HG02763 (cell line): ENCODE measurements around the gene HTATSF1.

ENCODE experiments used
- ATAC-seq: cut with Tn5 transposase; IDR thresholded peaks from one replicate; pipeline ENCODE4 v1.9.1; 2021; ENCODE audit warnings: mild to moderate bottlenecking, moderate library complexity; ENCODE audit not compliant: unreplicated experiment

Gene HTATSF1

DNA sequence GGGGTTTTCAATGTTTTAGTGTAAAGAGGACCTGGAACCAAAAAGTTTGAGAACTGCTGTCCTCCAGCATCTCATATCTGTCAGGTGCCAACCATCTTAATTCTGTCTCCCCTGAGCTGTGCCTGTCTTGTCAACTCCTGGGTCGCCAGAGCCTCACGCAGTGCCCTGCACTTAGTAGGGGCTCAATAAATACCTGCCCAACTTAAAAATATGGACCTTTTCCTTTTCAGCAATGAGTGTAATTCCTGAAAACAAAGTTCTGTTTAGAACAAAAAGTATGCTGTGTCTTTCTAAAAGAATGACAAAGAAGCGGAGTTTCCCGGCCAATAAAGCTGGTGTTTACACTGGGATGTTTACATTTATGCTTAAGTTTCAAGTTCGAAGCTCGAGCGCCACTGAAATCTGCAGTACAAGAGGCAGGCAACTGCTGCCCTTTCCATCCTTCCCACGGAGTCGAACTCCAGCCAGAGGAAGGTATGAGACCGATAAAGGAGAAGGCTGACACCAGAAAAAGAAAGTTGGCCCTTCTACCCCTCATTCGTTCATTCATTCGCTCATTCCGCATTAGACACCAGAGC is 1.1 kb upstream of the HTATSF1 start:
- ATAC-seq = no peak

DNA sequence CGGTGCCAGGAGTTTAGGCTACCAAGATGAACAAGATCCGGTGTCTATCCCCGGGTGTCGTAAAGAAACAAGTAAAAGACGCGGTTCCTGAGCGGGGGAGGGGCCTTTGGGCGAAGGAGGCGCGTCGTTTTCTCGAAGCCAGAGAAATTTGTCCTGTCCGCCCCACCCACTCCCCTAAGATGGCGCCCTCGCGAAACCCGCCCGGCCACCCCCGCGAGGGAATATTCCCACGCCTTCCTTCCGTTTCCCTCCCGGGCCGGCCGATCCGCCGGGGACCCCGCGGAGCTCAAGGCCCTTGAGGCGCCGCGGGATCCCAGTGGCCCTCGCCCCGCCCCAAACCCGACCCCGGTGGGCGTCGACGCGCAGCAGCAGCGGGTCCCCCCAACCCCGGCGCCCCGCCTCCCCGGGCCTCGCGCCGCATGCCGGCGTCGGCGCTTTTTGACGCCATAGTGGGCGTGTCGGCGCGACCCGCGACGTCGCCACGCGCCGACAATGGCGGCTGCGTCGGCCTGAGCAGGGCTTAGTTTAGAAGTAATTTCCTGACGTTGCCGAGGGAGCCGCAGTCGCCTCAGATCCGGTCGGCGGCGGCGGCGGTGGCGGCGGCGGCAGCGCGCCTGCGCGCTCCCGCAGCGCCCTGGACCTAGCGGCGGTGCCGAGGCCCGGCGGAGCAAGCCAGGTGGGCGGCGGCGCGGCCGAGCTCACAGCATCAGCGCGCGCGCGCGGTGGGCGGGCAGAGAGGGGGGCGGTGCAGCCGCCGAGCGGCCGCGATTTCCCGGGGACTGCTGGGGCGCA is 432 bp upstream of the HTATSF1 start:
- peak; percentile 74 for ATAC-seq

DNA sequence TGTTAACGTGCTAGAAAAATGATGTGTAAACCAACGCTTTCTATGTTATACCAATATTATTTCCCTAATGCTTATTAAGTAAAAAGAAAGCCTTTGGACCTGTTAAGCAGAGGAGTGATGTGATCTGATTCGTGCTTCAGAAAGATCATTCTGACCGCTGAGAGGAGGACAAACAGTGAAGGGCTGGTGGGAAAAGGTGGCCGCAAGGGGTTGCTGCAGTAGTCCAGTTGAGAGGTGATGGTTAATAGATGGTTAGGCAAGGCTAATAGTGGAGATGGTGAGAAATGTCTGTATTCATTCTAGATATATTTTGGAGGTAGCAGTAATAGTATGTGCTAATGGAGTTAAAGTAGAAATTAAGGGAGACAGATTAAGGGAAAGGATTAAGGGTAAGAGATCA is 21.7 kb downstream of the HTATSF1 start:
- no peak for ATAC-seq

DNA sequence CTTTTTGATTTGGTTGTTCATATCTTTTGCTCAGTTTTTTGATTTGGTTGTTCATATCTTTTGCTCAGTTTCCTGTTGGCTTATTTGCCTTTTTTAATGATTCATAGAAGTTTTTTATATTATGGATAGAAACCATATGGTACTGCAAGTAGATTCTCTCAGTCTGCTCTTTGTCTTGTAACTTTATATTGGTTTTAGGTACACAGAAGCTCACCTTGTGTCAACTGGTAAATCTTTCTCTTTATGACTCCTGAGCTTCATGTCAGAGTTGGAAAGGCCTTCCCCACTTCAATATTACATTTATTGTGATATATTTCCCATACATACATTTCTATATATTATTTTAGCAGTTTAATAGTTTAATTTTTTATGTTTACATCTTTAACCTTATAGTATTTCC is 26.4 kb downstream of the HTATSF1 start:
- no peak for ATAC-seq

DNA sequence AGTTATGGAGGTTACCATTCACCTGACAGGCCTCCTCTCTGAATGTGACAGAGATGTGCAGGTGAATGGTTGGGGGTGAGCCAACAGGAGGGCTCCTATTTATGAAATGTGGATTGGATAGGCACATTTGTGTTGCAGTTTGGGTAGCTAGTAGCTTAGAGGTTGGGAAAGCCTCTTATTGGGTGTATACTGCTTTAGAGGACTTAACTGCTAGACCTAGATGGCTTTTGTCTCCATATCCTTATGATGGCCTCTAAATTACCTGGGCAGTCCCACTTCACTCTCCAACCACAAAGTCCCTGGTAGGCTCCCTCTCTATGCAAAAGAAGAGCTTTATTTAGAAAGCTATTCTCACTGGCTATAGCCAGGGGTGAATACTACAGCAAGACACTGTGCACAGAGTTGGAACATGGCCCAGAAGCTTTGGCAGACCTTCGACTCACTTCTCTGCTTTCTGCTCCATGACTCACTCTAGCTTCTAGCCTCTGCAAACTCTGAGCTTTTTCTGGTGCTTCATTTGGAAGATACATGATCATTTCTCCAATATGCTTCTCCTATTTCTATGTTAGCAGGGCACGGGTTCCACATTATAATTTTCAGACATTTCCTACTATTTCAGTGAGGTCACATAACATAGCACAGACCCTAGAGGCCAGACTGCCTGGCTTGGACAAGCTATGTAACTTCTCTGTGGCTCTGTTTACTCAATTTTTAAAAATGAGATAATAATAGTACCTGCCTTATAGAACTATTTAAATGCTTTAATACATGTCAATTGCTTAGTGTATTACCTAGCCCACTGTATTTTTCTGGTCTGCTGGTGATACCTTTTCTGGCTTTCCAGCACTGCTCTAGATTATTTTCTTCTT is 28.6 kb downstream of the HTATSF1 start:
- ATAC-seq = no peak

DNA sequence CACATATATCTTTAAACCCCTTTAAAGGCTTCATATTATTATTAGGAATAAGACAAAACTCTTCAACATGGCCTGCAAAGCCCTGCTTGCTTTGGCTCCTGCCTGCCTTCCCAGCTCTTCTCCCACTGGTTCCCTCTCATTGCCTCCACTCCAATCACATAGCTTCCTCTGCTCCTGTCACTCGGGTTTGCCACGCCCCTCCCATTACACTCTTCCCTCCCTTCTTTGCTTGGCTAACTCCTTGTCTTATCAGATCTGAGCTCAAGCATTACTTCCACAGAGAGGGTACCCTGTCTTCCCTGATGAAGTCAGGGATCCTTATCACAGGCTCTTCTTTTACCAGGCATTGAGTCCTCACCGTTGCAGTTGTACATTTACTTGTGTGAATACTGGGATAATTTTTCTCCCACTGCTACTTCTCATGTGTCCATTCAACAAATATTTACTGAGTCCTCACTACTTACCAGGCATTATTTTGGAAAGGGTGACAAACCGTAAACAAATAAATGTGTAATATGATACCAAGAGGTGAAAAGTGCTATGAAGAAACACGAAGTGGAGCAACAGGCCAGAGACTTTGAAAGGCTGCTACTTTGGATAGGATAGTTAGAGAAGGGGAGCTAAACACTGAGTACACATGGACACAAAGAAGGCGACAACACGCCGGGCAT is 31.4 kb downstream of the HTATSF1 start:
- no peak for ATAC-seq

DNA sequence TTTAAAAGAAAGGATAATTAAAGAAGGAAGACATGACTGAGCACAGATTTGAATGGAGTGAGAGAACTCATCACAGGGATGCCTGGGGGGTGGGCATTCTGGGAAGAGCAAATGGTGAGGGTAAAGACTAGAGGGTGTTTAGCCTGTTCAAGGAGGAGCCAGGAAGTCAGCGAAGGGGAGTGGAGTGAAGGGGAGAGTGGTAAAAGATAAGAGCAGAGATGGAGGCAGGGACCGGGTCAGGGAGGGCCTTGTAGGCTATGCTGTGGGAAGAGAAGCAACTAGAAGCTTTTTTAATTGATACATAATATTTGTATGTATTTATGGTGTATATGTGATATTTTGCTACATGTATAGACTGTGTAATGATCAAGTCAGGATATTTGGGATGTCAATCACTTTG is 32.4 kb downstream of the HTATSF1 start:
- ATAC-seq = no peak

DNA sequence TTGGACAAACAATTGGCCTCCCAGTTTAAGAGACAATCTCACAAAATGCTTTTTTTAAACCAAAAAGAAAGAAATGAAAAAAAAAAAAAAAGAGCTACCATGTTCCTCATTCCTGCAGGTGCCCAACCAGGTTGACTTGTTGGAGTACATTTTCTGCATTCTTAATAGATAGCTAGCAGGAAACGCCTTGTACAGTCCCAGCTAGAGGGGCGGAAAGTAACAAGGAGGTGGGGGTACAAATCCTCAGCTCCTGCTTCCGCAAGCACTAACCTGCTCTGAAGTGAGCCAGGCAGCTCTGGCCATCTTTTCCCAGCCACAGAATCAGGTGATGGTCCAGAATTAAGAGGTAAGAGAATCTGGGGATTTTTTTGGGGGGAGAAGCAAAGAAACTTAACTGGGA is 34.6 kb downstream of the HTATSF1 start, which contains the start of gene VGLL1:
Gene VGLL1 (plus strand): TSS at position 265 of the 400 bp plus-strand sequence. CDS start 3,806 bp downstream, outside the sequence.
- no peak for ATAC-seq

DNA sequence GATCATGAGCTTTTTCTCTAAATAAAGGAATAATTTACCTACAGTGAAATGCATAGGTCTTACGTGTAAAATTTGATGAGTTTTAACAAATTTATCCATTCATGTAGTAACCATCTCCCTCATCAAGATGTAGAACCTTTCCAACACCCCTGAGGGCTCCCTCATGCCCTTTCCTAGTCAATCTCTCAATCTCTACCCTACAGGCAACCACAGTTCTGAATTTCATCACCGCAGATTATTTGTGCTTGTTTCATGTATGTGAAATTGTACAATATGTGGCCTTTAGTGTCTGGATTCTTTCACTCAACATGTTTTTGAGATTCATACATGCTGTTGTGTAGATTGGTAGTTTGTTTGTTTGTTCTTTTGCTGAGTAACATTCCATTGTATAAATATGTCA is 36.7 kb downstream of the HTATSF1 start:
- no peak for ATAC-seq

DNA sequence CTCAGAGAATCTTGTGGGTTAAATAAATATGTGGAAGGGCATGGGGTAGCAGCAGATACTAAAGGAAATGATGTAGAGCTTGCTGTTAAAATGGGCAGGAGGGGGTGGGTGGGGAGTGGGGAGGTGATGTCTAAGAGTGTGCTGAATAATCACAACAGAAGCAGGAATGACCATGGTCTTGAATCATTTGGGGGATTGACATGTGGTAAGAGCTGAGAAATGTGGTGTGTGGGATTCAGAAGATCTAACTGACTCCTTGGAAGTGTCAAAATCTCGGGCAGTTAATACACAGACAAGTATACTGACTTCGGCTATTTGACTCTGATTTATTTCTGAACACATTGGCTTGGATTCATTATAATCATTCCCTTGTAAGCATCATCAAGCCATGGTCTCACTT is 41.4 kb downstream of the HTATSF1 start:
- ATAC-seq = no peak

DNA sequence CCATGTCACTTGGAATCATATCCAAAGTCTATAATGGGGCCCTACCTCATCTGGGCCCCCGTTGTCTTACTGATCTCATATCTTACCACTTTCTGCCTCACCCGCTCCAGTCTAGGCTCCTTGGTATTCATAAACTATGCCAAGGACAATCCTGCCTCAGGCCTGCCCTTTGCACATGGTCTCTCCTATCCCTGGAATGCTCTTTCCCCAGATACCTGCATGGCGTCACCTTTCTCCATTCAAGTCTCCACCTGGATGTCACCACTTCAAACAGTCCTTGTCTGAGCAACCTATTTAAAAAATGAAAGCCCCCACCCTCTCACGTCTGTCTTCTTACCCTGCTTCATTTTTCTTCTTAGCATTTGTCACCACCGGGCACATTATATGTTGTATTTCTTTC is 42.8 kb downstream of the HTATSF1 start:
- ATAC-seq = no peak

DNA sequence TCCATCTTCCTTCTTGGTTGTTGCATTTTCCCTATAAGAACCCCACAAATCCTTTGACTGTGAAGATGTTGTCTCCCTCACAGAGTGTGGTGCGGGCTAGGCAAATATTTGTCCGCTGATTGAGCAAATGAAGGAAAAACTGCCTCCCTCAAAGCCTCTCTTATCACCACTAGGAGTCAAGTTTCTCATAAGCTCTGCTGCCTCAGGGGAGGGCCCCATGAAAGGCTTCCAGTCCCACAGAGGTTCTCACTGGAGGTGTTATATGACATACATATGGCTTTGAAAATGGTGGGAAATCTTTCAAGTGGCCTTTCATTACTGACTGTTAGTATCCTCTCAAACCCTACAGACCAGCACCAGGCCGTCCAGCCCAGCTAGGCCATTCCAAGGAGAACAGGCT is 43.9 kb downstream of the HTATSF1 start:
- ATAC-seq = no peak

DNA sequence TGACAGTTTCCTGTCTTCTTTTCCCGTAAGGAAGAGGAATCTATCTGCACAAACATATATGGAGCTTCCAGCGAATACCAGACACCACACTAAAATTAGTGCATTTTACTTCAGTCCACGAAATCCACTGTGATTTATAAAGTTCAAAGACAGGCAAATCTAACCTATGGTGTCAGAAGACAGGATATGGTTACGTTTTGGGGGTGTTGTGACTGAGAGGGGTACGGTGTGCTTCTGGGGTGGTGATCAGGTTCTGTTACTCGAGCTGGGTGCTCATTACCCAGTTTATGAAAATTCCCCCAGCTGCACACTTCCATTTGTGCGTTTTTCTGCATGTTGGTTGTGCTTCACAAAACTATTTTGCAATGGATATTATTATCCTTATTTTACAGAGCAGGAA is 44.9 kb downstream of the HTATSF1 start:
- ATAC-seq = no peak

DNA sequence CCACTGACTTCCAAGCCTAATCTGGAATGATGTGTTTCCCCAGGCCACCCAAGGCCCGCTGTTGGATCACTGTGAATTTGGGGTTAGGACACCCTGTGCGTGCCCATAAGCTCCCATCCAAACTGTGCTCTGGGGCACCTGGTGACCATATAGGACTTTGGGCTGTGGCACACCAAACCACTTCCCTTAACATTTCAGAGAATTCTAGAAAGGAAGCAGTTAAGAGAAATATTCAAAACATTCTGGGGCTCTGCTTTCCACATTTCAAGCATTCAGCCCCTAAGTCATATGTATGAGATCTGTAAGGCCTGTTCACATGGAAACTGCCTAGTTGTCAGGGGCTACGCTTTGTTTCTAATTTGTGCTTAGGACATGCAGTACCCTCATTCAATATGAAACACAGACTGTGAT is 49.0 kb downstream of the HTATSF1 start:
- no peak for ATAC-seq

DNA sequence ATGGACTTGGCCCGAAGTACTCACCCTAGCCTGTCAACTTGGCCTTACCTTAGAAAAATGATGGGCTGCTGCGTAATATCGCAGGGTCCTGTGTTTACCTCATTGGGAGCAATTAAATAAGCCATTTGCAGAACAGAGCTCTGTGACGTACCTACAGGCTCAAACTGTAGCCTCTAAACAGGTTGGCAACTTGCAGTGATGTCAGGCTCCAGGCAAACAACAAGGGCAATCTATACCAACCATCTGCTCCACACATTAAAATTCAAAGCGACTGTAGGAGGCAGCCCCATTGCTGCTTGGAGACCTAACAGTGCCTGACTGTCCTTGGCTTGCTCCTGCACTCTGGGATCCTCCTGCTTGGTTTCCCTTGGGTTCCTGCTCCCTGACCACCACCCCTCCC is 51.8 kb downstream of the HTATSF1 start:
- ATAC-seq = no peak

DNA sequence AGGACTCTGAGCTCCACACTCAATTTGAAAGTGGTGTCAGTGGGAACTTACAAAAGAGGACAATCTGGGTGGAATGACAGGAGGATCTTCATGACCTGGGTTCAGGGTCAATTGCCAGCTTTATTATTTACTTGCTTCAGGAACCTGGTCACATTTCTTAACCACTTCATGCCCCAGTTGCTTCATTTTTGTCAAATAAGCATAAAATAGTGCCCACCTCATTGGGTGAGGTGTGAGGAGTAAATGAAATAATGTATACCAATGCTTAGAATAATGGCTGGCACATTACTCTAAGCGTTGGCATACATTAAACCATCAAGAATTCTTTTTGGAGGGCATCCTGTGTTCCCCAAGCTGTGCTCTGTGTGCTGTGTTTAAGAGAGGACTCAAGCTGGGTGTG is 54.0 kb downstream of the HTATSF1 start:
- no peak for ATAC-seq

DNA sequence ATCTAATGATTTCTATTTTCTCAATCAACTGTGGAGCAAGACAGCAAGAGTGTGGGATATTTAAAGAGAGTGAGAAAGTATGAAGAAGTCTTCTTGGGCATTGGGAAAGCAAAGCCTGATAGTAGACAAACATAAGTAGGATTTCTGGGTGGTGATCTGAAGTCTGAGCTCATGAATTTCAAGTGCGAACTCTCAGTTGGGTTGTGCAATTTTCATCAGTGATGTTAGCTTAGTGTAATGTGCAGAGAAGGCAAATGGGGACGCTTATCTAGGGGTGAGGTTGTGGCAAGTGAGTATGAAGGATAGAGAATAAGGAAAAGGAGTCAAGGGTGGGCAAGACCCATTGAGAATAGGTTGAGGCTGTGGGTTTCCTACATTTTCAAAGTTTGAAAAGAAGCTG is 58.3 kb downstream of the HTATSF1 start:
- no peak for ATAC-seq
